ENCODE results near the gene KCNQ1. TPM values are rescaled to one million over a fixed set of nuclear protein-coding genes. Genes with fewer than 3 reads are reported as not detected.

Gene KCNQ1
- total and polyA plus RNA-seq, 2 donors (not counting 3 experiments of a cell fraction or from before 2014, with no cell fraction given): 0.07 to 0.09 TPM

DNA sequence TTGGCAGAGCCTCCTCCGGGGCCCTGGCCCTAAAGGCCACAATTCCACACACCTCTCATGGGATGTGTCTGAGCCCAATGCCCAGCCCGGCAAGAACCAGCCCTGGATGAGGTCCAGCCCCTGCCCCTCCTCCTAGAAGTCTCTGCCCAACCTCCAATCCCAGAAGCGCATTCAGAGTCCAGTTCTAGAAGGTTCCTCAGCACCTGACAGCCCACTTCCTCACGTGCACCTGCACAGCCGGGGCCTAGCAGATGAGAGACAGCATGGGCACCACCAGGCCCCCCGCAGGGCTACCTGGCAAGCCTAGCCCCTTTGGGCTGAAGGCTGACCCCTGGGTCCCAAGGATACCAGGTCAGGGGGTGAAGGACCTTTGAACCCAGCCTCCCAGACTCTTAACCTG, 452.2 kb downstream of the KCNQ1 start:
- Histone ChIP-seq H2AFZ (ENCODE audit: low read depth, low read length) (no peak overlapping the region), H3K9me1 (replicated peaks; ENCODE audit: control insufficient read depth, extremely low read depth, insufficient read depth, low read length) (no peaks in the 10 kb centered on the region), H3K27ac (ENCODE audit: insufficient read depth, low read depth, low read length) (no peak overlapping the region), H3K4me3 (replicated peaks in 1 of 3; ENCODE audit: insufficient read depth in 1 of 3, low read depth in 1 of 3, low read length in 3 of 3) (no peak overlapping the region), H3K9me3 (replicated peaks; ENCODE audit: control insufficient read depth, insufficient read depth, low read length) (no peaks in the 10 kb centered on the region), H3K4me1 (ENCODE audit: control insufficient read depth, extremely low read depth, insufficient read depth, low read length) (peaks cover 28% of the 10 kb centered on the region), H3K36me3 (ENCODE audit: control insufficient read depth in 2 of 2, extremely low read depth in 1 of 2, insufficient read depth in 2 of 2, low read length in 2 of 2) (no peaks in the 10 kb centered on the region), H3K27me3 (ENCODE audit: control insufficient read depth in 2 of 2, insufficient read depth in 2 of 2, low read length in 2 of 2) (no peaks in the 10 kb centered on the region), H3K79me2 (ENCODE audit: control insufficient read depth, insufficient read depth, low read length) (no peaks in the 10 kb centered on the region), H3K9ac (replicated peaks; ENCODE audit: extremely low read depth, insufficient read depth, low read length) (no peak overlapping the region), H3K4me2 (ENCODE audit: insufficient read depth, low read length) (no peak overlapping the region), H4K20me1 (replicated peaks; ENCODE audit: control insufficient read depth, extremely low read depth, insufficient read depth, low read length) (no peaks in the 10 kb centered on the region)
- ChIA-PET POLR2A (no interaction called here), CTCF (no interaction called here)
- FAIRE-seq (no peak), DNase-seq (ENCODE audit: low read depth, low spot score) (no peak)
- BruUV-seq (replicated peaks): no TSS peak
- intact Hi-C loops (cut with micrococcal nuclease): no loop called here
- dilution Hi-C loops (cut with MboI; ENCODE audit: extremely low pct_ligation_motif_present, low sequenced_read_pairs): no loop called here
- no peak for TF ChIP-seq MAX (IDR thresholded peaks at IDR 0.05; ENCODE audit: insufficient read depth, insufficient read length)
- TF ChIP-seq JUN (IDR thresholded peaks at IDR 0.05; ENCODE audit: borderline replicate concordance, insufficient read depth, insufficient read length, low read depth): no peak
- TF ChIP-seq POLR2AphosphoS5 (IDR thresholded peaks at IDR 0.05; ENCODE audit: insufficient read depth, low read depth, low read length): no peak
- no peak for TF ChIP-seq FOS (IDR thresholded peaks at IDR 0.05; ENCODE audit: borderline replicate concordance, insufficient read depth, low read length)
- TF ChIP-seq CTCF (IDR thresholded peaks at IDR 0.05; ENCODE audit: extremely low read depth in 1 of 2, insufficient read depth in 1 of 2, low read depth in 1 of 2, low read length in 2 of 2): no peak
